Measurements from ENCODE around the gene SLC16A7. TPM values are rescaled to one million over a fixed set of nuclear protein-coding genes. Genes with fewer than 3 reads are reported as not detected.
A peak's percentile ranks its signal among the peaks of the same experiment; 100 is the strongest.

The SLC16A7 gene
- 11.2 TPM for total RNA-seq (ENCODE audit: unreplicated experiment)
- long read RNA-seq, partial matches to known transcripts, result 0 of 1 reads
- long read RNA-seq, other reads (novel, unspliced or antisense), result 0 of 1 reads

GRCh38 chr12:59595883-59596540 lies at the start of gene SLC16A7:
Gene SLC16A7 (plus strand): TSS chr12:59596029. CDS start chr12:59704802, 108,773 bp downstream.
- H3K27me3 Mint-ChIP-seq (ENCODE audit: unreplicated experiment), result no peaks in the 10 kb centered on the region
- no peak for TF ChIP-seq CTCF (IDR thresholded peaks at IDR 0.05; ENCODE audit: partially characterized antibody, unreplicated experiment)
- peak within 1 kb of the TSS; percentile 94 for H3K27ac Mint-ChIP-seq (ENCODE audit: unreplicated experiment)
- H3K9me3 Mint-ChIP-seq (ENCODE audit: unreplicated experiment), result peaks cover 4% of the 10 kb centered on the region
- H3K4me3 Mint-ChIP-seq (ENCODE audit: unreplicated experiment), result peak within 1 kb of the TSS; percentile 93
- H3K4me1 Mint-ChIP-seq (ENCODE audit: low read depth, unreplicated experiment), result peaks cover 5% of the 10 kb centered on the region
- H3K36me3 Mint-ChIP-seq (ENCODE audit: unreplicated experiment), result no peaks in the 10 kb centered on the region
- peak; percentile 87 for DNase-seq

- no peaks in the 10 kb centered on the region for H3K4me1 Mint-ChIP-seq (ENCODE audit: low read depth, unreplicated experiment)
- no peak overlapping the region for H3K27ac Mint-ChIP-seq (ENCODE audit: unreplicated experiment)
- H3K27me3 Mint-ChIP-seq (ENCODE audit: unreplicated experiment), result no peaks in the 10 kb centered on the region
Observed at GRCh38 chr12:59548930-59549329, 46.9 kb upstream of the SLC16A7 start.

GRCh38 chr12:59559696-59560095 lies 36.1 kb upstream of the SLC16A7 start:
- H3K4me1 Mint-ChIP-seq (ENCODE audit: low read depth, unreplicated experiment), result no peaks in the 10 kb centered on the region

More at GRCh38 chr12:59548930-59549329, 46.9 kb upstream of the SLC16A7 start:
- no peaks in the 10 kb centered on the region for H3K36me3 Mint-ChIP-seq (ENCODE audit: unreplicated experiment)
- H3K4me3 Mint-ChIP-seq (ENCODE audit: unreplicated experiment), result no peak overlapping the region
- TF ChIP-seq CTCF (IDR thresholded peaks at IDR 0.05; ENCODE audit: partially characterized antibody, unreplicated experiment), result no peak
- no peaks in the 10 kb centered on the region for H3K9me3 Mint-ChIP-seq (ENCODE audit: unreplicated experiment)
- no peak for DNase-seq

GRCh38 chr12:59570145-59570544 lies 25.7 kb upstream of the SLC16A7 start:
- Mint-ChIP-seq H3K4me3 (ENCODE audit: unreplicated experiment) (no peak overlapping the region), H3K27me3 (ENCODE audit: unreplicated experiment) (peaks cover 2% of the 10 kb centered on the region), H3K9me3 (ENCODE audit: unreplicated experiment) (no peaks in the 10 kb centered on the region), H3K36me3 (ENCODE audit: unreplicated experiment) (no peaks in the 10 kb centered on the region), H3K27ac (ENCODE audit: unreplicated experiment) (no peak overlapping the region), H3K4me1 (ENCODE audit: low read depth, unreplicated experiment) (no peaks in the 10 kb centered on the region)
- TF ChIP-seq CTCF (IDR thresholded peaks at IDR 0.05; ENCODE audit: partially characterized antibody, unreplicated experiment), result no peak
- DNase-seq, result no peak

More at GRCh38 chr12:59559696-59560095, 36.1 kb upstream of the SLC16A7 start:
- Mint-ChIP-seq H3K27ac (ENCODE audit: unreplicated experiment) (no peak overlapping the region), H3K4me3 (ENCODE audit: unreplicated experiment) (no peak overlapping the region), H3K9me3 (ENCODE audit: unreplicated experiment) (no peaks in the 10 kb centered on the region), H3K27me3 (ENCODE audit: unreplicated experiment) (peaks cover 2% of the 10 kb centered on the region), H3K36me3 (ENCODE audit: unreplicated experiment) (no peaks in the 10 kb centered on the region)
- no peak for TF ChIP-seq CTCF (IDR thresholded peaks at IDR 0.05; ENCODE audit: partially characterized antibody, unreplicated experiment)
- DNase-seq, result no peak

GRCh38 chr12:59574406-59574805 lies 21.4 kb upstream of the SLC16A7 start:
- Mint-ChIP-seq H3K27me3 (ENCODE audit: unreplicated experiment) (peaks cover 2% of the 10 kb centered on the region), H3K27ac (ENCODE audit: unreplicated experiment) (no peak overlapping the region), H3K9me3 (ENCODE audit: unreplicated experiment) (no peaks in the 10 kb centered on the region), H3K4me3 (ENCODE audit: unreplicated experiment) (no peak overlapping the region), H3K36me3 (ENCODE audit: unreplicated experiment) (no peaks in the 10 kb centered on the region), H3K4me1 (ENCODE audit: low read depth, unreplicated experiment) (no peaks in the 10 kb centered on the region)
- no peak for DNase-seq
- TF ChIP-seq CTCF (IDR thresholded peaks at IDR 0.05; ENCODE audit: partially characterized antibody, unreplicated experiment), result no peak
